B cell (primary cell): ENCODE measurements around the gene EXT2. TPM values are rescaled to one million over a fixed set of nuclear protein-coding genes. Genes with fewer than 3 reads are reported as not detected.

ENCODE experiments used
- ATAC-seq: fragments of 200-7000 bp; cut with Tn5 transposase; one replicate; pipeline ENCODE4 v1.10.0; 2021; ENCODE audit warnings: low read depth, mild to moderate bottlenecking, moderate number of reproducible peaks, moderate library complexity
- CTCF ChIA-PET: fragments of 350-600 bp; sonication (Branson Sonifier 250); formaldehyde crosslinking; loops from one replicate; lab custom pipeline; 2021; ENCODE audit warnings: antibody characterized with exemption, inconsistent platforms; lab: Charles Lee
- POLR2A ChIA-PET: fragments of 350-600 bp; sonication (Branson Sonifier 250); formaldehyde crosslinking; loops from one replicate; lab custom pipeline; 2021; ENCODE audit warnings: antibody characterized with exemption; lab: Charles Lee
- DNase-seq: peaks from one replicate; pipeline ENCODE4 v3.0.0; 2013
- H2AFZ ChIP-seq: 2 replicates; pipeline ENCODE4 v1.6.1; 2012; ENCODE audit warnings: mild to moderate bottlenecking, low read depth, low read length; ENCODE audit not compliant: insufficient read depth, poor library complexity, severe bottlenecking
- H3K27ac ChIP-seq, 2 donors: 1 replicate in 1 of 2; 2 replicates in 1 of 2; pipeline ENCODE4 v1.5.1; 2012 to 2013; ENCODE audit warnings: low read length in 2 of 2, mild to moderate bottlenecking in 2 of 2, moderate library complexity in 1 of 2
- H3K27me3 ChIP-seq, 4 experiments: fragments of 200-600 bp in 1 of 4; sonication (generic) in 1 of 4; replicated peaks in 1 of 4; 1 replicate in 2 of 4; 2 replicates in 2 of 4; pipeline versions ENCODE4 v1.6.1 to v1.7.0; 2013 to 2016; ENCODE audit warnings: low read length in 3 of 4, mild to moderate bottlenecking in 2 of 4, mixed read lengths in 1 of 4, moderate library complexity in 1 of 4; ENCODE audit not compliant: insufficient read depth in 4 of 4, control insufficient read depth in 3 of 4; ENCODE audit errors: control extremely low read depth in 1 of 4
- H3K36me3 ChIP-seq, 2 experiments: replicated peaks in 1 of 2; 1 replicate in 1 of 2; 2 replicates in 1 of 2; pipeline versions ENCODE4 v1.6.1 to v1.7.1; 2013; ENCODE audit warnings: low read length in 1 of 2; ENCODE audit not compliant: insufficient read depth in 2 of 2, control insufficient read depth in 1 of 2; ENCODE audit errors: control extremely low read depth in 1 of 2, extremely low read depth in 1 of 2
- H3K4me1 ChIP-seq, 2 donors: fragments of 200-600 bp in 1 of 2; sonication (generic) in 1 of 2; 1 replicate in 1 of 2; 2 replicates in 1 of 2; pipeline versions ENCODE4 v1.5.1 to v1.6.1; 2013 to 2017; ENCODE audit warnings: low read length in 2 of 2; ENCODE audit not compliant: control insufficient read depth in 2 of 2, insufficient read depth in 2 of 2
- H3K4me2 ChIP-seq: replicated peaks from 2 replicates; pipeline ENCODE3; 2012; ENCODE audit warnings: mild to moderate bottlenecking, low read depth, low read length; ENCODE audit not compliant: poor library complexity, severe bottlenecking
- H3K4me3 ChIP-seq, 5 experiments: fragments of 200-600 bp in 1 of 5; sonication (generic) in 1 of 5; 1 replicate in 3 of 5; 2 replicates in 2 of 5; pipeline versions ENCODE4 v1.5.1 to v1.7.0; 2011 to 2016; ENCODE audit warnings: low read length in 4 of 5, mild to moderate bottlenecking in 4 of 5, low read depth in 2 of 5, control low read depth in 1 of 5, moderate library complexity in 1 of 5; ENCODE audit not compliant: insufficient read depth in 1 of 5; ENCODE audit errors: control extremely low read depth in 1 of 5, extremely low read depth in 1 of 5
- H3K79me2 ChIP-seq: fragments of 200-600 bp; sonication (generic); one replicate; pipeline ENCODE4 v1.6.0; 2016; ENCODE audit warnings: low read length; ENCODE audit not compliant: control insufficient read depth, insufficient read depth
- H3K9ac ChIP-seq: fragments of 200-600 bp; sonication (generic); 2 replicates; pipeline ENCODE4 v1.6.1; 2017; ENCODE audit warnings: mild to moderate bottlenecking, low read length, moderate library complexity
- H3K9me3 ChIP-seq, 3 donors: one replicate each; pipeline versions ENCODE4 v1.6.1 to v1.7.1; 2013; ENCODE audit warnings: low read length in 2 of 3; ENCODE audit not compliant: control insufficient read depth in 2 of 3, insufficient read depth in 1 of 3; ENCODE audit errors: control extremely low read depth in 1 of 3
- H4K20me1 ChIP-seq: 2 replicates; pipeline ENCODE4 v1.6.0; 2012; ENCODE audit warnings: mild to moderate bottlenecking, low read length; ENCODE audit not compliant: insufficient read depth, control insufficient read depth, poor library complexity, severe bottlenecking
- H3K27ac Mint-ChIP-seq: one replicate; pipeline ENCODE4 v1.8.0; 2021; ENCODE audit warnings: mixed read lengths
- H3K27me3 Mint-ChIP-seq: one replicate; pipeline ENCODE4 v1.8.0; 2021; ENCODE audit warnings: mixed read lengths
- H3K4me1 Mint-ChIP-seq: one replicate; pipeline ENCODE4 v1.8.0; 2021; ENCODE audit warnings: mixed read lengths
- H3K4me3 Mint-ChIP-seq: one replicate; pipeline ENCODE4 v1.8.0; 2021; ENCODE audit warnings: mixed read lengths
- H3K9me3 Mint-ChIP-seq: one replicate; pipeline ENCODE4 v1.8.0; 2022; ENCODE audit warnings: mixed read lengths; ENCODE audit not compliant: insufficient read depth
- EZH2 ChIP-seq: IDR thresholded peaks from 2 replicates; pipeline ENCODE4 v1.6.1; 2012; ENCODE audit warnings: borderline replicate concordance, low read depth, mild to moderate bottlenecking, moderate library complexity, low read length; ENCODE audit not compliant: insufficient read depth, poor library complexity, severe bottlenecking
- WGBS: methylation state at CpG from one replicate; pipeline ENCODE4 v1.1.5; 2013; ENCODE audit warnings: missing lambda C conversion rate; ENCODE audit not compliant: insufficient coverage; 5-methylcytosine and 5-hydroxymethylcytosine counted together
- intact Hi-C: fragments of 100-400 bp; cut with micrococcal nuclease; formaldehyde crosslinking; loops from one replicate; pipeline ENCODE4 v1.10.0; 2022
- polyA plus RNA-seq: library from polyadenylated mRNA; depleted of rRNA; stranded (reverse); fragments of >200 nt; gene quantifications from 2 replicates; pipeline ENCODE4 v1.2.3, GENCODE V29; 2012
- total RNA-seq, 2 donors: library from RNA; stranded (reverse); fragments of 120-200 nt in 1 of 2; gene quantifications; 1 replicate in 1 of 2; 2 replicates in 1 of 2; pipeline versions ENCODE4 v1.2.3 to v1.2.4, GENCODE V29; 2013 to 2022
- TF ChIP-seq, protein P1 (sequence below): fragments of 200-600 bp; IDR thresholded peaks from one replicate; pipeline ENCODE4 v1.8.0; 2022; ENCODE audit warnings: antibody characterized with exemption, mild to moderate bottlenecking

The EXT2 gene
- total and polyA plus RNA-seq, 2 donors (not counting 1 experiment from before 2014, with no cell fraction given), result 11.0 to 27.8 TPM

GRCh38 chr11:44191322-44192016, 96.0 kb downstream of the EXT2 start:
- TF ChIP-seq EZH2, result no peak
- TF ChIP-seq, protein P1, sequence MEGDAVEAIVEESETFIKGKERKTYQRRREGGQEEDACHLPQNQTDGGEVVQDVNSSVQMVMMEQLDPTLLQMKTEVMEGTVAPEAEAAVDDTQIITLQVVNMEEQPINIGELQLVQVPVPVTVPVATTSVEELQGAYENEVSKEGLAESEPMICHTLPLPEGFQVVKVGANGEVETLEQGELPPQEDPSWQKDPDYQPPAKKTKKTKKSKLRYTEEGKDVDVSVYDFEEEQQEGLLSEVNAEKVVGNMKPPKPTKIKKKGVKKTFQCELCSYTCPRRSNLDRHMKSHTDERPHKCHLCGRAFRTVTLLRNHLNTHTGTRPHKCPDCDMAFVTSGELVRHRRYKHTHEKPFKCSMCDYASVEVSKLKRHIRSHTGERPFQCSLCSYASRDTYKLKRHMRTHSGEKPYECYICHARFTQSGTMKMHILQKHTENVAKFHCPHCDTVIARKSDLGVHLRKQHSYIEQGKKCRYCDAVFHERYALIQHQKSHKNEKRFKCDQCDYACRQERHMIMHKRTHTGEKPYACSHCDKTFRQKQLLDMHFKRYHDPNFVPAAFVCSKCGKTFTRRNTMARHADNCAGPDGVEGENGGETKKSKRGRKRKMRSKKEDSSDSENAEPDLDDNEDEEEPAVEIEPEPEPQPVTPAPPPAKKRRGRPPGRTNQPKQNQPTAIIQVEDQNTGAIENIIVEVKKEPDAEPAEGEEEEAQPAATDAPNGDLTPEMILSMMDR, result no peak
- DNase-seq (no peak), ATAC-seq (no peak)
- no peaks in the 10 kb centered on the region for H3K4me1 ChIP-seq
- no peaks in the 10 kb centered on the region for H3K79me2 ChIP-seq
- no peaks in the 10 kb centered on the region for H3K36me3 ChIP-seq
- POLR2A ChIA-PET, result no interaction called here
- H3K27ac ChIP-seq, result no peak overlapping the region
- Mint-ChIP-seq H3K27me3 (no peaks in the 10 kb centered on the region), H3K4me3 (no peak overlapping the region), H3K4me1 (no peaks in the 10 kb centered on the region), H3K9me3 (peaks cover 9% of the 10 kb centered on the region), H3K27ac (no peak overlapping the region)
- no peak overlapping the region for H3K9ac ChIP-seq
- no peaks in the 10 kb centered on the region for H3K27me3 ChIP-seq
- peaks cover 0 to 17% (median 4%) of the 10 kb centered on the region in 3 donors for H3K9me3 ChIP-seq
- no peak overlapping the region for H3K4me3 ChIP-seq
- CTCF ChIA-PET, result interaction anchor here (1.1 kb wide), 1 partner anchor 17 kb away, joined by 3 read pairs; no protein-coding TSS in a partner anchor
- intact Hi-C loops, result no loop called here
- WGBS, result 100% methylated on average over 1 of the region's 4 CpGs
- H4K20me1 ChIP-seq, result no peaks in the 10 kb centered on the region
- no peak overlapping the region for H3K4me2 ChIP-seq
- no peak overlapping the region for H2AFZ ChIP-seq

- Mint-ChIP-seq H3K9me3 (peaks cover 9% of the 10 kb centered on the region), H3K4me3 (no peak overlapping the region), H3K4me1 (no peaks in the 10 kb centered on the region), H3K27ac (no peak overlapping the region), H3K27me3 (no peaks in the 10 kb centered on the region)
- TF ChIP-seq, protein P1, result no peak
- no peak for TF ChIP-seq EZH2
- Histone ChIP-seq H2AFZ (no peak overlapping the region), H3K4me3 (no peak overlapping the region), H3K27me3 (no peaks in the 10 kb centered on the region), H3K36me3 (no peaks in the 10 kb centered on the region), H3K9me3 (peaks cover 0 to 17% (median 4%) of the 10 kb centered on the region in 3 donors), H4K20me1 (no peaks in the 10 kb centered on the region), H3K9ac (no peak overlapping the region), H3K4me2 (no peak overlapping the region), H3K4me1 (no peaks in the 10 kb centered on the region), H3K79me2 (no peaks in the 10 kb centered on the region), H3K27ac (no peak overlapping the region)
- intact Hi-C loops, result no loop called here
- DNase-seq (no peak), ATAC-seq (no peak)
- CTCF ChIA-PET, result no interaction called here
- POLR2A ChIA-PET, result no interaction called here
- no CpG with 5 or more reads among the region's 2 CpGs for WGBS
Observed at GRCh38 chr11:44192017-44192385, 96.5 kb downstream of the EXT2 start.
